ENCODE data around the gene WDR11.

The WDR11 gene

GRCh38 chr10:120946497-120946896, 95.3 kb downstream of the WDR11 start:
- DNase-seq (ENCODE audit: low read depth), result no peak

GRCh38 chr10:120948889-120949608, 97.9 kb downstream of the WDR11 start:
- peak; percentile 9 for DNase-seq (ENCODE audit: low read depth)

- no peak for DNase-seq (ENCODE audit: low read depth)
Measured at GRCh38 chr10:120949609-120950031, 98.5 kb downstream of the WDR11 start.

GRCh38 chr10:120950051-120950561, 98.9 kb downstream of the WDR11 start:
- no peak for DNase-seq (ENCODE audit: low read depth)

GRCh38 chr10:120951288-120951687, 100.1 kb downstream of the WDR11 start:
- no peak for DNase-seq (ENCODE audit: low read depth)

GRCh38 chr10:120953897-120954296, 102.7 kb downstream of the WDR11 start:
- DNase-seq (ENCODE audit: low read depth), result no peak
